SK-N-SH (cell line): ENCODE data around the gene ETV1. TPM values are rescaled to one million over a fixed set of nuclear protein-coding genes. Genes with fewer than 3 reads are reported as not detected.

ENCODE experiments used
- CTCF ChIA-PET: fragments of 300-600, 350-600 bp; formaldehyde crosslinking; extraction: SDS; loops from one replicate; lab custom pipeline; 2021; lab: Yijun Ruan, JAX
- POLR2A ChIA-PET: fragments of 350-600 bp; sonication (Branson Sonifier 250); formaldehyde crosslinking; extraction: SDS; loops from one replicate; lab custom pipeline; 2020; ENCODE audit warnings: antibody characterized with exemption, inconsistent platforms; lab: Yijun Ruan, JAX
- DNase-seq: peaks from one replicate; pipeline ENCODE4 v3.0.0; 2012
- H2AFZ ChIP-seq: fragments of 200-600 bp; sonication (generic); 2 replicates; pipeline ENCODE4 v1.8.1; 2016; ENCODE audit warnings: antibody characterized with exemption, mild to moderate bottlenecking, low read depth
- H3F3A ChIP-seq: fragments of 200-600 bp; sonication (generic); replicated peaks from 2 replicates; pipeline ENCODE3; 2016; ENCODE audit warnings: antibody characterized with exemption, mild to moderate bottlenecking; ENCODE audit not compliant: insufficient read depth
- H3K27ac ChIP-seq, 2 experiments: fragments of 200-500 bp in 1 of 2; fragments of 200-600 bp in 1 of 2; sonication (Bioruptor generic) in 1 of 2; sonication (generic), shearing (Covaris generic) in 1 of 2; 2 replicates each; pipeline versions ENCODE4 v1.5.1 to v1.6.1; 2014 to 2016; ENCODE audit warnings: low read depth in 2 of 2, inconsistent platforms in 1 of 2, low read length in 1 of 2, mild to moderate bottlenecking in 1 of 2, mixed read lengths in 1 of 2
- H3K27me3 ChIP-seq: fragments of 200-600 bp; sonication (generic), shearing (Covaris generic); 2 replicates; pipeline ENCODE4 v1.6.1; 2016; ENCODE audit warnings: mixed run types; ENCODE audit not compliant: insufficient read depth
- H3K36me3 ChIP-seq, 2 experiments: fragments of 200-500 bp in 1 of 2; fragments of 200-600 bp in 1 of 2; sonication (Bioruptor generic) in 1 of 2; sonication (generic) in 1 of 2; replicated peaks in 1 of 2; 2 replicates each; pipeline versions ENCODE3 to v1.5.1; 2014 to 2016; ENCODE audit warnings: low read length in 1 of 2, mild to moderate bottlenecking in 1 of 2; ENCODE audit not compliant: insufficient read depth in 2 of 2, control insufficient read depth in 1 of 2
- H3K4me1 ChIP-seq, 2 experiments: fragments of 200-500 bp in 1 of 2; fragments of 200-600 bp in 1 of 2; sonication (Bioruptor generic) in 1 of 2; sonication (generic), shearing (Covaris generic) in 1 of 2; 2 replicates each; pipeline versions ENCODE4 v1.5.1 to v1.6.1; 2014 to 2016; ENCODE audit warnings: low read depth in 1 of 2, low read length in 1 of 2, mixed run types in 1 of 2; ENCODE audit not compliant: insufficient read depth in 2 of 2, control insufficient read depth in 1 of 2
- H3K4me2 ChIP-seq: fragments of 200-600 bp; sonication (generic), shearing (Covaris generic); 2 replicates; pipeline ENCODE4 v1.6.1; 2017; ENCODE audit warnings: mixed run types
- H3K4me3 ChIP-seq, 2 experiments: fragments of 200-500 bp in 1 of 2; fragments of 200-600 bp in 1 of 2; sonication (Bioruptor generic) in 1 of 2; sonication (generic), shearing (Covaris generic) in 1 of 2; 2 replicates each; pipeline versions ENCODE4 v1.5.1 to v1.8.1; 2014 to 2016; ENCODE audit warnings: low read depth in 2 of 2, inconsistent platforms in 1 of 2, low read length in 1 of 2, mild to moderate bottlenecking in 1 of 2, mixed read lengths in 1 of 2, moderate library complexity in 1 of 2
- H3K79me2 ChIP-seq: fragments of 200-600 bp; sonication (generic); 2 replicates; pipeline ENCODE4 v1.8.1; 2017; ENCODE audit warnings: mild to moderate bottlenecking; ENCODE audit not compliant: insufficient read depth
- H3K9ac ChIP-seq: fragments of 200-600 bp; sonication (generic); 2 replicates; pipeline ENCODE4 v1.6.1; 2017; ENCODE audit warnings: mixed run types
- H3K9me2 ChIP-seq: fragments of 200-600 bp; sonication (generic); 2 replicates; pipeline ENCODE4 v1.6.1; 2017; ENCODE audit warnings: mixed run types
- H3K9me3 ChIP-seq: fragments of 200-600 bp; sonication (generic); 2 replicates; pipeline ENCODE4 v1.6.1; 2017; ENCODE audit warnings: mixed run types, mild to moderate bottlenecking, moderate library complexity
- H4K20me1 ChIP-seq: fragments of 200-600 bp; sonication (generic); 2 replicates; pipeline ENCODE4 v1.6.1; 2017; ENCODE audit warnings: mild to moderate bottlenecking, mixed run types; ENCODE audit not compliant: insufficient read depth
- CHD2 ChIP-seq: fragments of 150-350 bp; IDR thresholded peaks from 2 replicates; pipeline ENCODE4 v1.6.1; 2018; ENCODE audit warnings: low read length; ENCODE audit not compliant: partially characterized antibody
- ELF1 ChIP-seq: IDR thresholded peaks from 2 replicates; pipeline ENCODE4 v1.4.0; 2012
- EP300 ChIP-seq, 2 experiments: IDR thresholded peaks; 2 replicates each; pipeline versions ENCODE4 v1.4.0 to v1.6.1; 2012; ENCODE audit warnings: borderline replicate concordance in 1 of 2, low read depth in 1 of 2, low read length in 1 of 2
- EZH2phosphoT487 ChIP-seq: fragments of 200-600 bp; sonication (generic); IDR thresholded peaks from 2 replicates; pipeline ENCODE4 v1.6.1; 2017; ENCODE audit warnings: low read depth, mixed run types, mild to moderate bottlenecking, antibody characterized with exemption, moderate library complexity, borderline replicate concordance
- FOSL2 ChIP-seq: IDR thresholded peaks from 2 replicates; pipeline ENCODE4 v1.4.0; 2012; ENCODE audit warnings: low read depth, mild to moderate bottlenecking, moderate library complexity, borderline replicate concordance
- FOXJ3 ChIP-seq: sonication (generic); formaldehyde crosslinking; IDR thresholded peaks from 2 replicates; pipeline ENCODE4 v1.5.1; 2020; ENCODE audit warnings: mild to moderate bottlenecking, missing genetic modification reagents
- FOXM1 ChIP-seq: IDR thresholded peaks from 2 replicates; pipeline ENCODE4 v1.4.0; 2012; ENCODE audit warnings: low read depth, mild to moderate bottlenecking
- GABPA ChIP-seq: IDR thresholded peaks from 2 replicates; pipeline ENCODE4 v1.4.0; 2012; ENCODE audit warnings: low read depth, mild to moderate bottlenecking
- JUND ChIP-seq: IDR thresholded peaks from 2 replicates; pipeline ENCODE4 v1.4.0; 2012
- MEF2A ChIP-seq: IDR thresholded peaks from 2 replicates; pipeline ENCODE4 v1.4.0; 2012; ENCODE audit warnings: low read depth, borderline replicate concordance
- NFIC ChIP-seq: IDR thresholded peaks from 2 replicates; pipeline ENCODE4 v1.4.0; 2012; ENCODE audit warnings: borderline replicate concordance
- POLR2AphosphoS5 ChIP-seq: IDR thresholded peaks from 2 replicates; pipeline ENCODE4 v1.6.1; 2012; ENCODE audit warnings: low read depth, low read length
- RCOR1 ChIP-seq: fragments of 150-350 bp; IDR thresholded peaks from 2 replicates; pipeline ENCODE4 v1.6.1; 2017; ENCODE audit warnings: antibody characterized with exemption, low read length
- REST ChIP-seq: IDR thresholded peaks from 2 replicates; pipeline ENCODE4 v1.6.1; 2012; ENCODE audit warnings: mild to moderate bottlenecking, low read depth, low read length, moderate library complexity
- RFX5 ChIP-seq: IDR thresholded peaks from 2 replicates; pipeline ENCODE4 v1.6.1; 2012; ENCODE audit warnings: mild to moderate bottlenecking, improper control_type of control experiment, low read length
- RXRA ChIP-seq: IDR thresholded peaks from 2 replicates; pipeline ENCODE4 v1.4.0; 2012; ENCODE audit warnings: low read depth, mild to moderate bottlenecking, borderline replicate concordance
- SIN3A ChIP-seq: IDR thresholded peaks from 2 replicates; pipeline ENCODE4 v1.6.1; 2012; ENCODE audit warnings: low read depth, mild to moderate bottlenecking, low read length, moderate library complexity, borderline replicate concordance
- TAF1 ChIP-seq: IDR thresholded peaks from 2 replicates; pipeline ENCODE4 v1.6.1; 2012; ENCODE audit warnings: low read depth, mild to moderate bottlenecking, low read length, moderate library complexity, borderline replicate concordance
- TCF12 ChIP-seq: IDR thresholded peaks from 2 replicates; pipeline ENCODE4 v1.4.0; 2012
- TEAD4 ChIP-seq: IDR thresholded peaks from 2 replicates; pipeline ENCODE4 v1.4.0; 2012; ENCODE audit warnings: mild to moderate bottlenecking, borderline replicate concordance; ENCODE audit not compliant: insufficient read depth
- YY1 ChIP-seq: IDR thresholded peaks from 2 replicates; pipeline ENCODE4 v1.4.0; 2012; ENCODE audit warnings: low read depth, mild to moderate bottlenecking
- WGBS: methylation state at CpG from one replicate; pipeline ENCODE4 v1.1.6; 2017; ENCODE audit warnings: low lambda C conversion rate; 5-methylcytosine and 5-hydroxymethylcytosine counted together
- polyA plus RNA-seq, 3 experiments: library from polyadenylated mRNA; depleted of rRNA; stranded (reverse); fragments of >200 nt; gene quantifications; 2 replicates each; pipeline ENCODE4 v1.2.3, GENCODE V29; 2012
- TF ChIP-seq, protein P1 (sequence below): fragments of 200-600 bp; sonication (generic); IDR thresholded peaks from 2 replicates; pipeline ENCODE4 v1.6.1; 2017; ENCODE audit warnings: antibody characterized with exemption, mild to moderate bottlenecking, moderate library complexity
- TF ChIP-seq, protein P2 (sequence below): IDR thresholded peaks from 2 replicates; pipeline ENCODE4; 2012
- TF ChIP-seq, protein P3 (sequence below): fragments of 150-350 bp; IDR thresholded peaks from 2 replicates; pipeline ENCODE4 v1.6.1; 2016; ENCODE audit warnings: mild to moderate bottlenecking, low read depth, low read length

The ETV1 gene
- polyA plus RNA-seq, 1 of the 3 experiments (the other 2 are of a cell fraction), result 24.9 TPM

- Histone ChIP-seq H3K79me2 (no peaks in the 10 kb centered on the region), H3K36me3 (peaks cover 4 to 16% of the 10 kb centered on the region in 2 experiments), H3K27ac (peak overlapping the region; percentile 18 to 65; a peak in 3 of 4 replicates), H3K4me2 (no peak overlapping the region), H4K20me1 (no peaks in the 10 kb centered on the region), H3K9me3 (no peaks in the 10 kb centered on the region), H3K4me1 (peaks cover 2 to 7% of the 10 kb centered on the region in 2 experiments; a peak in 2 of 4 replicates), H3K4me3 (no peak overlapping the region), H3F3A (peaks cover 4% of the 10 kb centered on the region), H2AFZ (no peak overlapping the region), H3K27me3 (no peaks in the 10 kb centered on the region), H3K9me2 (no peaks in the 10 kb centered on the region), H3K9ac (no peak overlapping the region)
- no peak for TF ChIP-seq GABPA
- no peak for TF ChIP-seq TAF1
- TF ChIP-seq FOXJ3, result no peak
- peak; percentile 20; the same call in 1 of the 2 replicates for TF ChIP-seq NFIC
- no peak for TF ChIP-seq ELF1
- TF ChIP-seq TEAD4, result peak; percentile 69; the same call in 1 of the 2 replicates
- TF ChIP-seq, protein P1, sequence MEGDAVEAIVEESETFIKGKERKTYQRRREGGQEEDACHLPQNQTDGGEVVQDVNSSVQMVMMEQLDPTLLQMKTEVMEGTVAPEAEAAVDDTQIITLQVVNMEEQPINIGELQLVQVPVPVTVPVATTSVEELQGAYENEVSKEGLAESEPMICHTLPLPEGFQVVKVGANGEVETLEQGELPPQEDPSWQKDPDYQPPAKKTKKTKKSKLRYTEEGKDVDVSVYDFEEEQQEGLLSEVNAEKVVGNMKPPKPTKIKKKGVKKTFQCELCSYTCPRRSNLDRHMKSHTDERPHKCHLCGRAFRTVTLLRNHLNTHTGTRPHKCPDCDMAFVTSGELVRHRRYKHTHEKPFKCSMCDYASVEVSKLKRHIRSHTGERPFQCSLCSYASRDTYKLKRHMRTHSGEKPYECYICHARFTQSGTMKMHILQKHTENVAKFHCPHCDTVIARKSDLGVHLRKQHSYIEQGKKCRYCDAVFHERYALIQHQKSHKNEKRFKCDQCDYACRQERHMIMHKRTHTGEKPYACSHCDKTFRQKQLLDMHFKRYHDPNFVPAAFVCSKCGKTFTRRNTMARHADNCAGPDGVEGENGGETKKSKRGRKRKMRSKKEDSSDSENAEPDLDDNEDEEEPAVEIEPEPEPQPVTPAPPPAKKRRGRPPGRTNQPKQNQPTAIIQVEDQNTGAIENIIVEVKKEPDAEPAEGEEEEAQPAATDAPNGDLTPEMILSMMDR, result no peak
- no peak for TF ChIP-seq RFX5
- TF ChIP-seq EZH2phosphoT487, result no peak
- no peak for TF ChIP-seq SIN3A
- TF ChIP-seq YY1, result no peak
- no peak for TF ChIP-seq MEF2A
- TF ChIP-seq REST, result no peak
- peak; percentile 13; the same call in 1 of the 2 replicates for TF ChIP-seq FOSL2
- no peak for TF ChIP-seq FOXM1
- TF ChIP-seq CHD2, result no peak
- TF ChIP-seq, protein P2, sequence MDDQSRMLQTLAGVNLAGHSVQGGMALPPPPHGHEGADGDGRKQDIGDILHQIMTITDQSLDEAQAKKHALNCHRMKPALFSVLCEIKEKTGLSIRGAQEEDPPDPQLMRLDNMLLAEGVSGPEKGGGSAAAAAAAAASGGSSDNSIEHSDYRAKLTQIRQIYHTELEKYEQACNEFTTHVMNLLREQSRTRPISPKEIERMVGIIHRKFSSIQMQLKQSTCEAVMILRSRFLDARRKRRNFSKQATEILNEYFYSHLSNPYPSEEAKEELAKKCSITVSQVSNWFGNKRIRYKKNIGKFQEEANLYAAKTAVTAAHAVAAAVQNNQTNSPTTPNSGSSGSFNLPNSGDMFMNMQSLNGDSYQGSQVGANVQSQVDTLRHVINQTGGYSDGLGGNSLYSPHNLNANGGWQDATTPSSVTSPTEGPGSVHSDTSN, result peak; percentile 75
- peak; percentile 47; the same call in 1 of the 2 replicates for TF ChIP-seq JUND
- no peak for TF ChIP-seq RCOR1
- peak; percentile 73 for TF ChIP-seq TCF12
- no peak for TF ChIP-seq RXRA
- TF ChIP-seq POLR2AphosphoS5, result no peak
- TF ChIP-seq EP300 (IDR thresholded peaks at IDR 0.05; ENCODE audit: borderline replicate concordance in 1 of 2, low read depth in 1 of 2, low read length in 1 of 2), result peak in 1 of 2 experiments; percentile 22; a peak in 2 of 4 replicates
- TF ChIP-seq, protein P3, sequence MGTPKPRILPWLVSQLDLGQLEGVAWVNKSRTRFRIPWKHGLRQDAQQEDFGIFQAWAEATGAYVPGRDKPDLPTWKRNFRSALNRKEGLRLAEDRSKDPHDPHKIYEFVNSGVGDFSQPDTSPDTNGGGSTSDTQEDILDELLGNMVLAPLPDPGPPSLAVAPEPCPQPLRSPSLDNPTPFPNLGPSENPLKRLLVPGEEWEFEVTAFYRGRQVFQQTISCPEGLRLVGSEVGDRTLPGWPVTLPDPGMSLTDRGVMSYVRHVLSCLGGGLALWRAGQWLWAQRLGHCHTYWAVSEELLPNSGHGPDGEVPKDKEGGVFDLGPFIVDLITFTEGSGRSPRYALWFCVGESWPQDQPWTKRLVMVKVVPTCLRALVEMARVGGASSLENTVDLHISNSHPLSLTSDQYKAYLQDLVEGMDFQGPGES, result no peak
- ChIA-PET POLR2A (no interaction called here), CTCF (no interaction called here)
- WGBS, result 73% methylated on average over 3 of the region's 3 CpGs
- no peak for DNase-seq
These were observed 84.8 kb downstream of the ETV1 start for GRCh38 chr7:13904689-13905088.
